AG04450 (cell line): ENCODE measurements around the gene ERICH6. TPM values are rescaled to one million over a fixed set of nuclear protein-coding genes. Genes with fewer than 3 reads are reported as not detected.

Experiments
- CTCF ChIA-PET: fragments of 300-600, 350-600 bp; formaldehyde crosslinking; extraction: SDS; loops from one replicate; lab custom pipeline; 2022; ENCODE audit warnings: antibody characterized with exemption, inconsistent platforms; lab: Charles Lee
- POLR2A ChIA-PET: fragments of 350-600 bp; formaldehyde crosslinking; extraction: SDS; loops from one replicate; lab custom pipeline; 2021; ENCODE audit warnings: antibody characterized with exemption, inconsistent platforms; lab: Yijun Ruan, JAX
- DNase-seq: peaks from one replicate; pipeline ENCODE4 v3.0.0-alpha.2; 2011; ENCODE audit warnings: low read depth, low spot score
- H3K27ac ChIP-seq: one replicate; pipeline ENCODE4 v1.5.1; 2012; ENCODE audit warnings: low read depth, low read length, control low read depth
- H3K27me3 ChIP-seq: one replicate; pipeline ENCODE4 v1.6.0; 2012; ENCODE audit warnings: low read length; ENCODE audit not compliant: control insufficient read depth, insufficient read depth
- H3K4me3 ChIP-seq: 2 replicates; pipeline ENCODE4 v1.5.1; 2011; ENCODE audit warnings: mild to moderate bottlenecking, low read depth, low read length, control low read depth
- H3K9me3 ChIP-seq: 2 replicates; pipeline ENCODE4 v1.5.1; 2012; ENCODE audit warnings: low read length; ENCODE audit not compliant: control insufficient read depth, insufficient read depth
- polyA plus RNA-seq: library from polyadenylated mRNA; depleted of rRNA; stranded (reverse); fragments of >200 nt; gene quantifications from 2 replicates; pipeline ENCODE4 v1.2.3, GENCODE V29; 2011
- TF ChIP-seq, protein P1 (sequence below): IDR thresholded peaks from 2 replicates; pipeline ENCODE4 v1.5.1; 2011; ENCODE audit warnings: low read depth, low read length, control low read depth, inconsistent platforms

The ERICH6 gene
- polyA plus RNA-seq, 1 experiment, result not detected

DNA sequence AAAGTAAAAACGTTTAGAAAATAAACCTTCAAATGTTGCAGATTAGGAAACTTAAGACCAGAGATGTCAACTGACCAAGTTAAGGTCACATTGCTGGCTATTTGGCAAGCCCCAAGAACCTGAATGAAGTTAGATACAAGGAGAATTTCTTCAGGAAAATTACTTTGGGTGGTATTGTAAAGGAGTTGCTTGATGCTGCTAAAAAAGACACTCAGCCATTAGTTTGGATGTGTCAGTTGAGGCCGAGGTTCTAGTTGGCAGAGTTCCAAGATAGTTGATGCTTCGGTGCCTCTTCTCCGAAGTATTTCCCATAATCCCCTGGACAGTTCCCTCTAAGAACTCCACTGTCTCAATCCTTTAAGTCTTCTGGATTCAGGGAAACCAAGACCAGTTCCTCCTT lies 35.0 kb upstream of the ERICH6 start:
- no peak overlapping the region for H3K27ac ChIP-seq

DNA sequence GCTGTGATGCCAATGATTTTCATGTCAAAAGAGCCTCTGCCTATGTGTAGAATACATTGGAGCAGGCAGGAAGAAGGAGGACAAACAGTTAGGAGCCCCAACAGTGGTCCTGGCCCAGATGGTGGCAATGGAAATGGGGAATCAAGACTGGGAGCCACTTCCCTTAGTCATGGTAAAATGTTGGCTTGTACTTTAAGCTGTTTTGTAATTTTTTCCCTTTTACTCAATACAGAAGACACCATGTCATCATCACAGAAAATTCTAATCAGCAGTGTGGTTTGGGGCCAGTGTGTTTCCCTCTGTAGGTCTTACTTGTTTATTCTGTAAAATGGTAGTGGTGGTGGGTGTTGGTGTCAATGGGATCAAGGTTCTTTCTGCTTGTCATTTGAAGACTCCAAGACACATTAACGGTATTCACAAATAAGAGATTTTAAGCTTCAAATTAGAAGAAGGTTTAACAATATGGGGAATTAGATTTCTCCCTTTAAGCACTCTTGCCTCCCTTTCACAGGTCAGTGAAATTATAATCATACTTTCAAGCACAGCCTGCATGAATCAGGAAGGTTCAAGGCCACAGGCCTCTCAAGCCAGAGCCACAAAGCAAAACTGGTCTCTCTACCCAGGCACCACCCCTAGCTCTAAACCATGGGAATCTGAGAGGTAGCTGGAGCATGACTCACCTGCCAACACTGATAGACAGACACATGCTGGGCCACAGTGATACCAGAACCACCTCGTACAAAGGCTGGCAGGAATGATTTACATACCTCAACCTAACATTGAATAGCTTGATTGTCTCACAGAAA lies 34.4 kb upstream of the ERICH6 start:
- DNase-seq, result no peak
- TF ChIP-seq, protein P1, sequence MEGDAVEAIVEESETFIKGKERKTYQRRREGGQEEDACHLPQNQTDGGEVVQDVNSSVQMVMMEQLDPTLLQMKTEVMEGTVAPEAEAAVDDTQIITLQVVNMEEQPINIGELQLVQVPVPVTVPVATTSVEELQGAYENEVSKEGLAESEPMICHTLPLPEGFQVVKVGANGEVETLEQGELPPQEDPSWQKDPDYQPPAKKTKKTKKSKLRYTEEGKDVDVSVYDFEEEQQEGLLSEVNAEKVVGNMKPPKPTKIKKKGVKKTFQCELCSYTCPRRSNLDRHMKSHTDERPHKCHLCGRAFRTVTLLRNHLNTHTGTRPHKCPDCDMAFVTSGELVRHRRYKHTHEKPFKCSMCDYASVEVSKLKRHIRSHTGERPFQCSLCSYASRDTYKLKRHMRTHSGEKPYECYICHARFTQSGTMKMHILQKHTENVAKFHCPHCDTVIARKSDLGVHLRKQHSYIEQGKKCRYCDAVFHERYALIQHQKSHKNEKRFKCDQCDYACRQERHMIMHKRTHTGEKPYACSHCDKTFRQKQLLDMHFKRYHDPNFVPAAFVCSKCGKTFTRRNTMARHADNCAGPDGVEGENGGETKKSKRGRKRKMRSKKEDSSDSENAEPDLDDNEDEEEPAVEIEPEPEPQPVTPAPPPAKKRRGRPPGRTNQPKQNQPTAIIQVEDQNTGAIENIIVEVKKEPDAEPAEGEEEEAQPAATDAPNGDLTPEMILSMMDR, result no peak

More for the DNA sequence above, 35.0 kb upstream of the ERICH6 start:
- TF ChIP-seq, protein P1, result no peak
- DNase-seq, result no peak
- ChIA-PET POLR2A (no interaction called here), CTCF (interaction anchor here (1.0 kb wide), 1 partner anchor 49 kb away, joined by 3 read pairs; no protein-coding TSS in a partner anchor)
- no peak overlapping the region for H3K4me3 ChIP-seq
- no peaks in the 10 kb centered on the region for H3K27me3 ChIP-seq
- no peaks in the 10 kb centered on the region; the same call in 1 of the 2 replicates for H3K9me3 ChIP-seq

DNA sequence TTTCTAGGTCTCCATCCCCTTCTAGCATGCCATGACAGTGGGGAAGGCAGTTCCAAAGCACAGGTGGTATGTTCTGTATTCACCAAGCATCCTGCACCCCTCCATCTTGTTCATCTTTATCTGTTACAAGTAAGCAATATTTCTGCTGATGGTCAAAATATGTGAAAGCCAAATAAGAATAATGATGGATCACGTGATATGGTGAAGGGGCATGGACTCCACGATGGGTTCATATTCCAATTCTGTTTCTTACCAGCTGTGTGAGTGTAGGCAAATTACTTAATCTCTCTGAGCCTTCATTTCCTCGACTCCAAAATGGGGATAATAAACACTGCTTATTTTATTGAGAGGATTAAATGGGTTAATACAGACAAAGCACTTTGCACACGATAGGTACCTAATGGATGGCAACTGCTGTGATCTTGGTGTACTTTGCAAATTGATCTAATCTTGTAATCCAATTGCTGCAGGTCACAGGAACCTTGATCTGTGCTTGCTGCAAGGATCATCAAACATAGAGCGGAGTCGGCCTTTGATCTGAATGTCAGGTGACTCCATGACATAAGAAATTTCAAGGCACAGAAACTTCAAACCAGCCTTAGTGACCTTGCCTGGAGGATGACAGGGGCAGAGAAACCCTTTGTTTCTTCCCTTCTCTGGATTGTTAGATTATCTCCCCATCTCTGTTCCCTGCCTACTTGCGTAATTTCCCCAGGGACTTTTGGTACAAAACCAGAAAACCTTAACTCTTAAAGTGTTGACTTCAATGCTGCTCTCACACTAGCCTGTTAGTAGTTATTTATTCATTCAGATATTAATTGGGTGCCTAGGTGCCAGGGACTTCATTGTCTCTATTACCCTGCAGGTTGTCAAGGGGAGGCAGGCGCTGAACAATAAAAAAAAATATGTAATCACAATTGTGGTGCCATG lies 33.4 kb upstream of the ERICH6 start:
- POLR2A ChIA-PET, result no interaction called here

More for the DNA sequence above, 34.4 kb upstream of the ERICH6 start:
- Histone ChIP-seq H3K4me3 (no peak overlapping the region), H3K27ac (no peak overlapping the region), H3K9me3 (no peaks in the 10 kb centered on the region; the same call in 1 of the 2 replicates), H3K27me3 (no peaks in the 10 kb centered on the region)
- POLR2A ChIA-PET, result no interaction called here
- CTCF ChIA-PET, result interaction anchor here (1.0 kb wide), 1 partner anchor 50 kb away, joined by 3 read pairs; no protein-coding TSS in a partner anchor

DNA sequence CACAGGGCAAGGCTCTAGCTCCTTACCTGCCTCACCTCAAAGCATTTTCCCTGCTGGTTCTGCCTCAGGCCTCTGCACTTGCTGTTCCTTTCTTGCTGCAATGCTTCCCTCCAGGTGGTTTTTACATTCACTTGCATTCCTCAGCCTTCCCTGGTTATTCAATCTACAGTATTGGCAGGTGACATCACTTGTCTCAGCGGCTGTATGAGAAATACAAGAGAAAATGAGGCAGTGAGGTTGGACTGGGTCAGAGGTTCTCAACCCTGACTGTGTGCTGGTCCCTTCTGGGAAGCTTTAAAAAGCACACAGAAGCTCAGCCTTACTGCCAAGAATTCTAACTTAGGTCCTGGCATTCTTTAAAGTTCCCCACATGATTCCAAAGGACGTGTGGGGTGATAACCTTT lies 32.6 kb upstream of the ERICH6 start:
- no peak for DNase-seq
- ChIA-PET CTCF (no interaction called here), POLR2A (no interaction called here)
- no peaks in the 10 kb centered on the region for H3K9me3 ChIP-seq
- no peaks in the 10 kb centered on the region for H3K27me3 ChIP-seq
- no peak overlapping the region for H3K4me3 ChIP-seq
- no peak overlapping the region for H3K27ac ChIP-seq
- TF ChIP-seq, protein P1, result no peak

More for the DNA sequence above, 33.4 kb upstream of the ERICH6 start:
- no peak for DNase-seq
- Histone ChIP-seq H3K27ac (no peak overlapping the region), H3K9me3 (no peaks in the 10 kb centered on the region; the same call in 1 of the 2 replicates), H3K4me3 (no peak overlapping the region), H3K27me3 (no peaks in the 10 kb centered on the region)
- TF ChIP-seq, protein P1, result no peak
- CTCF ChIA-PET, result no interaction called here
